ENCODE measurements around the gene IFT74.

- TF ChIP-seq CTCF (IDR thresholded peaks at IDR 0.05), result no peak
- TF ChIP-seq POLR2A (IDR thresholded peaks at IDR 0.05), result no peak
These were observed 97.3 kb downstream of the IFT74 start for GRCh38 chr9:27053369-27054022.
